ENCODE results near the gene FAM217B. TPM values are rescaled to one million over a fixed set of nuclear protein-coding genes. Genes with fewer than 3 reads are reported as not detected.

The FAM217B gene
- total RNA-seq, 4 donors from 2014 or later = 5.1 to 9.3 (median 6.4) TPM

DNA sequence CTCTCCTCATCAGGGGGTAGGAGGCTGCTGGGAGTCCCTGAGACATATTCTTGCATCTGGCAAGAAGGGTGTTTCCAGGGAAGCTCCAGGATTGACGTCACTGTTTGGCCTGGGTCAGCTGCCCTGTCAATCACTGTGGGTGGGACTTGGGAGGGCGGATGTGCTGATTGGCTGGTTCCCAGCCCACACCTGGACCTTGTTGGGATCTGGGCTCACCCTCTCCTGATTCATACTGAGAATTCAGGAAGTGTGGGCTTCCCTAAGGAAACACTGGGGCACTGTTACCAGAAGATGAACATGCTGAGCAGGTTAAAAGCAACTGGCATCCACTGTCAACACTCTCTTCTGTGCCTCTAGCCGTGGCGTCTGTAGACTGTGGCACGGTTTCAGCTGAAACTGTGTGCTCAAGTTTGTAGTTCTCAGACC lies 54.5 kb downstream of the FAM217B start:
- intact Hi-C loops (cut with DNase I) = no loop called here
- Histone ChIP-seq H3K4me1 (peaks cover 0 to 26% (median 15%) of the 10 kb centered on the region in 3 donors), H3K9me3 (no peaks in the 10 kb centered on the region), H3K36me3 (no peaks in the 10 kb centered on the region), H3K4me3 (peak overlapping the region in 3 of 4 donors; percentile 5 to 47 (median 23)), H3K27me3 (no peaks in the 10 kb centered on the region), H3K27ac (peak overlapping the region in 3 of 4 donors; percentile 13 to 70 (median 22))
- TF ChIP-seq, protein P1, sequence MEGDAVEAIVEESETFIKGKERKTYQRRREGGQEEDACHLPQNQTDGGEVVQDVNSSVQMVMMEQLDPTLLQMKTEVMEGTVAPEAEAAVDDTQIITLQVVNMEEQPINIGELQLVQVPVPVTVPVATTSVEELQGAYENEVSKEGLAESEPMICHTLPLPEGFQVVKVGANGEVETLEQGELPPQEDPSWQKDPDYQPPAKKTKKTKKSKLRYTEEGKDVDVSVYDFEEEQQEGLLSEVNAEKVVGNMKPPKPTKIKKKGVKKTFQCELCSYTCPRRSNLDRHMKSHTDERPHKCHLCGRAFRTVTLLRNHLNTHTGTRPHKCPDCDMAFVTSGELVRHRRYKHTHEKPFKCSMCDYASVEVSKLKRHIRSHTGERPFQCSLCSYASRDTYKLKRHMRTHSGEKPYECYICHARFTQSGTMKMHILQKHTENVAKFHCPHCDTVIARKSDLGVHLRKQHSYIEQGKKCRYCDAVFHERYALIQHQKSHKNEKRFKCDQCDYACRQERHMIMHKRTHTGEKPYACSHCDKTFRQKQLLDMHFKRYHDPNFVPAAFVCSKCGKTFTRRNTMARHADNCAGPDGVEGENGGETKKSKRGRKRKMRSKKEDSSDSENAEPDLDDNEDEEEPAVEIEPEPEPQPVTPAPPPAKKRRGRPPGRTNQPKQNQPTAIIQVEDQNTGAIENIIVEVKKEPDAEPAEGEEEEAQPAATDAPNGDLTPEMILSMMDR (IDR thresholded peaks at IDR 0.05) = no peak
- no peak for TF ChIP-seq POLR2A (IDR thresholded peaks at IDR 0.05)
- 18% methylated on average over 2 of the region's 5 CpGs; no CpG with 5 or more reads in 1 of the 2 donors for WGBS, 2 donors
- DNase-seq = no peak

DNA sequence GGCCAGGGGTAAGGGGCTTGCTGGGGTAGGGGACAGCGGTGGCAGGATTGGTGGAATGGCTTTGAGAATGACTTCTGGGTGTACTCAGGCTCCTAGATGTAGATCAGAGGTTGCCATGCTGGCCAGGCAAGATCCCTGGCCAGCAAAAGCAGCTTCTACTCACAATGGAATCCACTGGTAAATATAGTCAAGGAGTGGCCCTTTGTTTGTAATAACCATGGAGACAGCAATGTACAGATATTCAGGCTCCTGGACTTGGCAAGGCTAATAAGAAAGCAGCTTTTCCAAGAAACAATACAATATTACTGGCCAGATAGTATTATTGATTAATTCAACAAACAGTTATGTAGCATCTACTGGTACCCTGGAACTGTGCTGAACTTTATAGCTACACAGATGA lies 55.9 kb downstream of the FAM217B start:
- TF ChIP-seq, protein P1 (IDR thresholded peaks at IDR 0.05) = no peak
- TF ChIP-seq POLR2A (IDR thresholded peaks at IDR 0.05) = no peak

DNA sequence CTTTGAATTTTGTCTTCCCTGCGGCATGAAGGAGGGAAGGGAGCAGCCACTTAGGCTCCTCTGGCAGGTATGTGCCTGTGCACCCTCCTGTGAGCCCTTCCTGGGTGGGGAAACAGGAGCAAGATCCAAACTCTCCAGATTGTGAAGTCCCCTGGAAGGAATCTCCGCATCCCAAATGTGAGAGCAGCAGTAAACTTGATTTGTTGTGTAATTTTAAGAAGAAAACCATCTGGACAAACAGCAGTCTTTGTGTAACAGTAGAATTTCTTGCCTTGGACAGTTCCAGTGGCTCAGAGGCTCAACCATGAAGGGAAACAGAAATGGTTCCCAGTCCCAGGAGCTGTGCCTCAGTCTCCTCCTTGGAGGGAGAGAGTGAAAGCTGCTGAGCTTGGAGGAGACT lies 57.7 kb downstream of the FAM217B start:
- WGBS, 2 donors = 90 to 93% methylated on average over 2 of the region's 2 CpGs
- no peaks in the 10 kb centered on the region for H3K9me3 ChIP-seq
- no peaks in the 10 kb centered on the region for H3K27me3 ChIP-seq
- no peak overlapping the region for H3K4me3 ChIP-seq
- H3K36me3 ChIP-seq = no peaks in the 10 kb centered on the region
- intact Hi-C loops (cut with DNase I) = no loop called here
- TF ChIP-seq POLR2A (IDR thresholded peaks at IDR 0.05) = no peak
- TF ChIP-seq, protein P1 (IDR thresholded peaks at IDR 0.05) = no peak
- no peak overlapping the region for H3K27ac ChIP-seq
- no peak for DNase-seq
- peaks cover 0 to 26% (median 15%) of the 10 kb centered on the region in 3 donors for H3K4me1 ChIP-seq

More for the DNA sequence above, 55.9 kb downstream of the FAM217B start:
- Histone ChIP-seq H3K27ac (peak overlapping the region in 2 of 4 donors; percentile 35 to 70), H3K36me3 (no peaks in the 10 kb centered on the region), H3K4me1 (peaks cover 0 to 26% (median 15%) of the 10 kb centered on the region in 3 donors), H3K4me3 (no peak overlapping the region), H3K27me3 (no peaks in the 10 kb centered on the region), H3K9me3 (no peaks in the 10 kb centered on the region)
- intact Hi-C loops (cut with DNase I) = no loop called here
- DNase-seq = no peak
- no CpG with 5 or more reads among the region's 1 CpG for WGBS, 2 donors

Other genes with a start within 250 kb of the FAM217B start
- 1 to 10 TPM in 3 of 4 donors, under 1 TPM in 1; 0.92 to 4.5 (median 1.8) TPM for gene SYCP2, start 6.8 kb upstream of the FAM217B start, total RNA-seq
- 10 to 100 TPM in 3 of 4 donors, 1 to 10 TPM in 1; 8.4 to 14.7 (median 10.8) TPM for gene PPP1R3D, start 84 bp upstream of the FAM217B start, total RNA-seq
- 10 to 100 TPM in 1 of 4 donors, 1 to 10 TPM in 3; 2.5 to 10.3 (median 4.0) TPM for gene CDH26, start 18.0 kb downstream of the FAM217B start, total RNA-seq

Data from esophagus squamous epithelium (tissue), 5 donors.